GM23338 (cell line): ENCODE results near the gene NIPBL. TPM values are rescaled to one million over a fixed set of nuclear protein-coding genes. Genes with fewer than 3 reads are reported as not detected.

ENCODE experiments used
- ATAC-seq: fragments of 200-7000 bp; cut with Tn5 transposase; 3 replicates; pipeline ENCODE4 v1.9.1; 2020
- DNase-seq: peaks from one replicate; pipeline ENCODE4 v3.0.0-alpha.2; 2015; ENCODE audit warnings: low spot score
- H2AFZ ChIP-seq: fragments of 200-600 bp; sonication (generic); 2 replicates; pipeline ENCODE4 v1.8.0; 2016; ENCODE audit warnings: antibody characterized with exemption, mild to moderate bottlenecking, moderate library complexity
- H3F3A ChIP-seq: fragments of 200-600 bp; sonication (generic); replicated peaks from 2 replicates; pipeline ENCODE4 v1.8.0; 2017; ENCODE audit warnings: antibody characterized with exemption, mixed run types, low read depth
- H3K27ac ChIP-seq: fragments of 200-600 bp; sonication (generic); 2 replicates; pipeline ENCODE4 v1.6.1; 2016; ENCODE audit warnings: low read depth
- H3K27me3 ChIP-seq: fragments of 200-600 bp; sonication (generic); 2 replicates; pipeline ENCODE4 v1.8.0; 2016; ENCODE audit warnings: mild to moderate bottlenecking, mixed run types, moderate library complexity; ENCODE audit not compliant: insufficient read depth
- H3K36me3 ChIP-seq: fragments of 200-600 bp; sonication (generic); 2 replicates; pipeline ENCODE4 v1.8.0; 2016; ENCODE audit warnings: mild to moderate bottlenecking; ENCODE audit not compliant: insufficient read depth
- H3K4me1 ChIP-seq: fragments of 200-600 bp; sonication (generic); 2 replicates; pipeline ENCODE4 v1.8.0; 2016; ENCODE audit warnings: mild to moderate bottlenecking, moderate library complexity; ENCODE audit not compliant: insufficient read depth
- H3K4me2 ChIP-seq: fragments of 200-600 bp; sonication (generic); 2 replicates; pipeline ENCODE4 v1.7.1; 2017; ENCODE audit warnings: mixed run types
- H3K4me3 ChIP-seq: fragments of 200-600 bp; sonication (generic); 2 replicates; pipeline ENCODE4 v1.6.1; 2016; ENCODE audit warnings: mixed run types
- H3K79me2 ChIP-seq: fragments of 200-600 bp; sonication (generic); replicated peaks from 2 replicates; pipeline ENCODE4 v1.8.0; 2017; ENCODE audit warnings: mild to moderate bottlenecking; ENCODE audit not compliant: insufficient read depth
- H3K9me2 ChIP-seq: fragments of 200-600 bp; sonication (generic); 2 replicates; pipeline ENCODE4 v1.8.0; 2017; ENCODE audit not compliant: insufficient read depth
- H4K20me1 ChIP-seq: fragments of 200-600 bp; sonication (generic); replicated peaks from 2 replicates; pipeline ENCODE4 v1.8.0; 2017; ENCODE audit warnings: mild to moderate bottlenecking; ENCODE audit not compliant: insufficient read depth
- H3K27ac Mint-ChIP-seq: 2 replicates; pipeline ENCODE4 v1.8.0; 2020; ENCODE audit warnings: inconsistent platforms, mild to moderate bottlenecking, moderate library complexity, mixed read lengths
- H3K27me3 Mint-ChIP-seq: 3 replicates; pipeline ENCODE4 v1.8.0; 2022; ENCODE audit warnings: low read depth, mild to moderate bottlenecking, moderate library complexity, mixed read lengths, inconsistent platforms; ENCODE audit not compliant: insufficient read depth, poor library complexity
- H3K36me3 Mint-ChIP-seq: 3 replicates; pipeline ENCODE4 v1.8.0; 2021; ENCODE audit warnings: low read depth, mild to moderate bottlenecking, inconsistent platforms, moderate library complexity, mixed read lengths
- H3K4me1 Mint-ChIP-seq: 3 replicates; pipeline ENCODE4 v1.8.0; 2020; ENCODE audit warnings: mild to moderate bottlenecking, inconsistent platforms, mixed read lengths
- H3K4me3 Mint-ChIP-seq: 3 replicates; pipeline ENCODE4 v1.8.0; 2021; ENCODE audit warnings: moderate library complexity, mild to moderate bottlenecking, inconsistent platforms, mixed read lengths
- H3K9me3 Mint-ChIP-seq: 3 replicates; pipeline ENCODE4 v1.8.0; 2020; ENCODE audit warnings: moderate library complexity, mild to moderate bottlenecking, inconsistent platforms, mixed read lengths
- CREB1 ChIP-seq: fragments of 250-450 bp; sonication (Bioruptor Pico); IDR thresholded peaks from 2 replicates; pipeline ENCODE4 v1.5.0; 2020; ENCODE audit warnings: low read depth, mild to moderate bottlenecking, moderate library complexity
- ETS1 ChIP-seq: IDR thresholded peaks from 2 replicates; pipeline ENCODE4 v1.6.1; 2016; ENCODE audit warnings: antibody characterized with exemption
- EZH2 ChIP-seq: fragments of 200-600 bp; sonication (generic); IDR thresholded peaks from one replicate; pipeline ENCODE4 v1.8.0; 2017; ENCODE audit warnings: antibody characterized with exemption, mild to moderate bottlenecking, low read depth; ENCODE audit not compliant: unreplicated experiment
- EZH2phosphoT487 ChIP-seq: fragments of 200-600 bp; sonication (generic); IDR thresholded peaks from one replicate; pipeline ENCODE4 v1.8.1; 2018; ENCODE audit warnings: antibody characterized with exemption; ENCODE audit not compliant: unreplicated experiment
- JUNB ChIP-seq: IDR thresholded peaks from one replicate; pipeline ENCODE4 v1.6.1; 2016; ENCODE audit warnings: antibody characterized with exemption; ENCODE audit not compliant: unreplicated experiment
- NANOG ChIP-seq: IDR thresholded peaks from 2 replicates; pipeline ENCODE4 v1.6.1; 2016; ENCODE audit warnings: antibody characterized with exemption, borderline replicate concordance
- POLR2AphosphoS5 ChIP-seq: IDR thresholded peaks from 2 replicates; pipeline ENCODE4 v1.6.1; 2016; ENCODE audit warnings: antibody characterized with exemption, low read depth
- REST ChIP-seq: IDR thresholded peaks from one replicate; pipeline ENCODE4 v1.6.1; 2018; ENCODE audit warnings: antibody characterized with exemption; ENCODE audit not compliant: unreplicated experiment
- STAT1 ChIP-seq: IDR thresholded peaks from one replicate; pipeline ENCODE4 v1.6.1; 2016; ENCODE audit warnings: antibody characterized with exemption; ENCODE audit not compliant: unreplicated experiment
- ZNF114 ChIP-seq: fragments of 250-450 bp; sonication (Bioruptor Pico); IDR thresholded peaks from 2 replicates; pipeline ENCODE4 v1.5.0; 2020; ENCODE audit warnings: mild to moderate bottlenecking, moderate library complexity
- ZNF331 ChIP-seq: fragments of 250-450 bp; sonication (Bioruptor Pico); IDR thresholded peaks from 2 replicates; pipeline ENCODE4 v1.5.0; 2020; ENCODE audit warnings: low read depth, mild to moderate bottlenecking, moderate library complexity
- ZNF462 ChIP-seq: fragments of 250-450 bp; sonication (Bioruptor Pico); IDR thresholded peaks from 2 replicates; pipeline ENCODE4 v1.5.0; 2020; ENCODE audit warnings: mild to moderate bottlenecking, moderate library complexity
- polyA plus RNA-seq: library from polyadenylated mRNA; unstranded; fragments of >200 nt; fragmentation: Nextera tagmentation; extraction: Ambion mirVana; gene quantifications from 2 replicates; pipeline ENCODE4 v1.2.1, GENCODE V29; 2016
- total RNA-seq: library from RNA; depleted of rRNA; stranded (reverse); fragments of >200 nt; shearing (Covaris generic); gene quantifications from 2 replicates; pipeline ENCODE4 v1.2.3, GENCODE V29; 2014
- TF ChIP-seq, protein P1 (sequence below), 2 experiments: fragments of 200-600 bp in 1 of 2; sonication (generic) in 1 of 2; conservative IDR thresholded peaks; 2 replicates each; pipeline versions ENCODE4 v1.5.1 to v1.6.1; 2016 to 2017; ENCODE audit warnings: antibody characterized with exemption in 2 of 2, low read depth in 2 of 2, mild to moderate bottlenecking in 2 of 2, moderate library complexity in 1 of 2

The NIPBL gene
- total and polyA plus RNA-seq, 2 experiments from 2014 or later: 44.2 to 51.4 TPM

DNA sequence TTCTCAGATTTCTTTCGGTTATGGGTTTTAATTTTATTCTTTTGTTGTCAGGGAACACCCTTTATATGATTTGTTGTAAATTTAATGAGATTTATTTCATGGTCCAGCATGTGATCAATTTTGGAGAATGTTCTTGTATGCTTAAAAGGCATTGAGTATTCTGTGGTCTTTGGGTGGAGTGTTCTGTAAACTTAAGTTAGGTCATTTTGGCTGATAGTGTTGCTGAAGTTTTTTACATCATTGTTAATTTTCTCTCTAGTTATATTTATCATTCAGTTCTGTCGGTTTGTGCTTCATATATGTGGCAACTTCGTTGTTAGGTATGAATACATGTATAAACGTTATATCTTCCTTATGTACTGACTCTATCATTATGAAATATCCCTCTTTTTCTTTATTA, 55.5 kb downstream of the NIPBL start:
- H3K4me1 Mint-ChIP-seq: peaks cover 12% of the 10 kb centered on the region
- no peak overlapping the region for H2AFZ ChIP-seq
- peaks cover 4% of the 10 kb centered on the region for H3K27me3 Mint-ChIP-seq
- no peaks in the 10 kb centered on the region for H3K9me3 Mint-ChIP-seq
- H4K20me1 ChIP-seq: peaks cover 40% of the 10 kb centered on the region
- H3K4me2 ChIP-seq: no peak overlapping the region
- H3K79me2 ChIP-seq: peaks cover 100% of the 10 kb centered on the region
- H3K36me3 Mint-ChIP-seq: no peaks in the 10 kb centered on the region
- peaks cover 4% of the 10 kb centered on the region; the same call in 1 of the 2 replicates for H3K9me2 ChIP-seq
- H3K27me3 ChIP-seq: no peaks in the 10 kb centered on the region
- H3K4me3 ChIP-seq: no peak overlapping the region
- no peak overlapping the region for H3K4me3 Mint-ChIP-seq
- H3K27ac ChIP-seq: no peak overlapping the region
- H3K4me1 ChIP-seq: no peaks in the 10 kb centered on the region
- TF ChIP-seq ZNF114 (CRISPR knock-in tag): no peak
- no peak for TF ChIP-seq CREB1 (CRISPR knock-in tag)
- TF ChIP-seq POLR2AphosphoS5: no peak
- TF ChIP-seq ZNF462 (CRISPR knock-in tag): no peak
- TF ChIP-seq JUNB: no peak
- no peak for TF ChIP-seq NANOG
- no peak for TF ChIP-seq ZNF331
- TF ChIP-seq REST: no peak
- no peak for TF ChIP-seq STAT1
- TF ChIP-seq EZH2: no peak
- TF ChIP-seq, protein P1, sequence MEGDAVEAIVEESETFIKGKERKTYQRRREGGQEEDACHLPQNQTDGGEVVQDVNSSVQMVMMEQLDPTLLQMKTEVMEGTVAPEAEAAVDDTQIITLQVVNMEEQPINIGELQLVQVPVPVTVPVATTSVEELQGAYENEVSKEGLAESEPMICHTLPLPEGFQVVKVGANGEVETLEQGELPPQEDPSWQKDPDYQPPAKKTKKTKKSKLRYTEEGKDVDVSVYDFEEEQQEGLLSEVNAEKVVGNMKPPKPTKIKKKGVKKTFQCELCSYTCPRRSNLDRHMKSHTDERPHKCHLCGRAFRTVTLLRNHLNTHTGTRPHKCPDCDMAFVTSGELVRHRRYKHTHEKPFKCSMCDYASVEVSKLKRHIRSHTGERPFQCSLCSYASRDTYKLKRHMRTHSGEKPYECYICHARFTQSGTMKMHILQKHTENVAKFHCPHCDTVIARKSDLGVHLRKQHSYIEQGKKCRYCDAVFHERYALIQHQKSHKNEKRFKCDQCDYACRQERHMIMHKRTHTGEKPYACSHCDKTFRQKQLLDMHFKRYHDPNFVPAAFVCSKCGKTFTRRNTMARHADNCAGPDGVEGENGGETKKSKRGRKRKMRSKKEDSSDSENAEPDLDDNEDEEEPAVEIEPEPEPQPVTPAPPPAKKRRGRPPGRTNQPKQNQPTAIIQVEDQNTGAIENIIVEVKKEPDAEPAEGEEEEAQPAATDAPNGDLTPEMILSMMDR (conservative IDR thresholded peaks at IDR 0.05; ENCODE audit: low read depth in 2 of 2): no peak
- no peak for TF ChIP-seq ETS1
- no peak for TF ChIP-seq EZH2phosphoT487
- DNase-seq: no peak
- no peaks in the 10 kb centered on the region for H3F3A ChIP-seq
- no peak for ATAC-seq
- no peak overlapping the region for H3K27ac Mint-ChIP-seq
- H3K36me3 ChIP-seq: no peaks in the 10 kb centered on the region
